GM21529 (cell line): ENCODE measurements around the gene PIK3AP1.
"Not testable (repeated sequence)": the region's sequence is repeated elsewhere in the genome, so short reads cannot be mapped to it uniquely, and the experiment has no call there.

Experiments used
- ATAC-seq: cut with Tn5 transposase; IDR thresholded peaks from one replicate; pipeline ENCODE4 v1.9.1; 2021; ENCODE audit not compliant: unreplicated experiment

PIK3AP1 gene

GRCh38 chr10:96698305-96698704 lies 22.0 kb downstream of the PIK3AP1 start:
- not testable (repeated sequence) for ATAC-seq

GRCh38 chr10:96697438-96697837 lies 22.9 kb downstream of the PIK3AP1 start:
- no peak for ATAC-seq

- ATAC-seq = no peak
Observed at GRCh38 chr10:96696845-96697425, 23.4 kb downstream of the PIK3AP1 start.

- ATAC-seq = no peak
Observed at GRCh38 chr10:96695975-96696634, 24.2 kb downstream of the PIK3AP1 start.

GRCh38 chr10:96695366-96695765 lies 24.9 kb downstream of the PIK3AP1 start:
- ATAC-seq = no peak

- ATAC-seq = no peak
Observed at GRCh38 chr10:96693431-96693830, 26.9 kb downstream of the PIK3AP1 start.

GRCh38 chr10:96692427-96692826 lies 27.9 kb downstream of the PIK3AP1 start:
- ATAC-seq = no peak

- ATAC-seq = no peak
Observed at GRCh38 chr10:96691761-96692160, 28.6 kb downstream of the PIK3AP1 start.

GRCh38 chr10:96690755-96691730 lies 29.3 kb downstream of the PIK3AP1 start:
- no peak for ATAC-seq

- no peak for ATAC-seq
Observed at GRCh38 chr10:96688789-96689188, 31.5 kb downstream of the PIK3AP1 start.

GRCh38 chr10:96687317-96688012 lies 32.8 kb downstream of the PIK3AP1 start:
- no peak for ATAC-seq

GRCh38 chr10:96686514-96686913 lies 33.8 kb downstream of the PIK3AP1 start:
- ATAC-seq = no peak

- ATAC-seq = no peak
Observed at GRCh38 chr10:96685306-96685705, 35.0 kb downstream of the PIK3AP1 start.

- no peak for ATAC-seq
Observed at GRCh38 chr10:96684826-96685225, 35.5 kb downstream of the PIK3AP1 start.

GRCh38 chr10:96683710-96684109 lies 36.6 kb downstream of the PIK3AP1 start:
- no peak for ATAC-seq

- no peak for ATAC-seq
Observed at GRCh38 chr10:96683065-96683464, 37.2 kb downstream of the PIK3AP1 start.

GRCh38 chr10:96681524-96681923 lies 38.8 kb downstream of the PIK3AP1 start:
- ATAC-seq = no peak

GRCh38 chr10:96680463-96680862 lies 39.9 kb downstream of the PIK3AP1 start:
- ATAC-seq = not testable (repeated sequence)

GRCh38 chr10:96678725-96679124 lies 41.6 kb downstream of the PIK3AP1 start:
- no peak for ATAC-seq

GRCh38 chr10:96676272-96677112 lies 43.8 kb downstream of the PIK3AP1 start:
- ATAC-seq = no peak
